Choroid plexus epithelial cell (primary cell): Measurements from ENCODE around the gene POR.

Experiments
- DNase-seq: peaks from one replicate; pipeline ENCODE4 v3.0.0-alpha.2; 2010; ENCODE audit warnings: low read depth
- H3K4me3 ChIP-seq: 2 replicates; pipeline ENCODE4 v1.5.1; 2011; ENCODE audit warnings: low read depth, mild to moderate bottlenecking, control low read depth, low read length, moderate library complexity
- TF ChIP-seq, protein P1 (sequence below): conservative IDR thresholded peaks from 2 replicates; pipeline ENCODE4 v1.5.1; 2011; ENCODE audit warnings: low read depth, mild to moderate bottlenecking, control low read depth, inconsistent platforms, low read length, moderate library complexity

The POR gene

DNA sequence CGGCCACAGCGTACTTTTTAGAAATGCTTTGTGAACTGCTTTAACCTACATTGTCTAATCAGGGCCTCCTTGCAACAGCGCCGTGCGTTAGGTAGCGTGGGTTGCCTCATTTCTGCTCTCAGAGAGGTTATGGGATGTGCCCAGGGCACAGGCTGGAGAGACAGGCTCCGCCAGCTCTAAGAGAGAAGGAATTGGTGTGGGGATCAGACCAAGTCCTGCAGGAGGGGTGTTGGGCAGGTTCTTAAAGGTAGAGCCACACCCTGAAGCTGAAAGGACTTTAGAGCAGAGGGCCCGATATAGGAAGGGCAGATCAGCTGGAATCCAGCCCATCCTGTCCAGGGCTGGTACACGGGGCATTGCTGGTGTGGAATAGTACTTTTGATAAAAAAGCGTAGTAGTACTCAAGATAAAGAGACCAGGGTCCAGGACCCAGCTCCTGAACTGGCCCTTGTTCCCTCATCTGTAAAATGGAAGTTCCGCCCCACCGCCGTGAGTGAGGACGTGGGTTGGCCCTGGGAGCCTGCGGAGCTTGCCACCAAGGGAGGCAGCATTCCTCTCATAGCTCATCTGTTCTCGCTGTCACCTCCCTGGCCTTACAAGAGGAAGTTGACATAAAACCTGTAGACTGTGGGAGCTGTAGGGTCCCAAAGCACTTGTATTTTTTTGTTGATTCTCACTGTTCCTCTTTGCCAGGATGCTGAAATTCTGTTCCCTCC, 42.2 kb downstream of the POR start:
- peak; percentile 67 for DNase-seq
- TF ChIP-seq, protein P1, sequence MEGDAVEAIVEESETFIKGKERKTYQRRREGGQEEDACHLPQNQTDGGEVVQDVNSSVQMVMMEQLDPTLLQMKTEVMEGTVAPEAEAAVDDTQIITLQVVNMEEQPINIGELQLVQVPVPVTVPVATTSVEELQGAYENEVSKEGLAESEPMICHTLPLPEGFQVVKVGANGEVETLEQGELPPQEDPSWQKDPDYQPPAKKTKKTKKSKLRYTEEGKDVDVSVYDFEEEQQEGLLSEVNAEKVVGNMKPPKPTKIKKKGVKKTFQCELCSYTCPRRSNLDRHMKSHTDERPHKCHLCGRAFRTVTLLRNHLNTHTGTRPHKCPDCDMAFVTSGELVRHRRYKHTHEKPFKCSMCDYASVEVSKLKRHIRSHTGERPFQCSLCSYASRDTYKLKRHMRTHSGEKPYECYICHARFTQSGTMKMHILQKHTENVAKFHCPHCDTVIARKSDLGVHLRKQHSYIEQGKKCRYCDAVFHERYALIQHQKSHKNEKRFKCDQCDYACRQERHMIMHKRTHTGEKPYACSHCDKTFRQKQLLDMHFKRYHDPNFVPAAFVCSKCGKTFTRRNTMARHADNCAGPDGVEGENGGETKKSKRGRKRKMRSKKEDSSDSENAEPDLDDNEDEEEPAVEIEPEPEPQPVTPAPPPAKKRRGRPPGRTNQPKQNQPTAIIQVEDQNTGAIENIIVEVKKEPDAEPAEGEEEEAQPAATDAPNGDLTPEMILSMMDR, result no peak
- no peak overlapping the region for H3K4me3 ChIP-seq

- TF ChIP-seq, protein P1, result no peak
- no peak overlapping the region for H3K4me3 ChIP-seq
- peak; percentile 51 for DNase-seq
These were observed 44.0 kb downstream of the POR start for GRCh38 chr7:75958802-75959543.

GRCh38 chr7:75960372-75960771, 45.4 kb downstream of the POR start:
- TF ChIP-seq, protein P1, result no peak
- no peak overlapping the region for H3K4me3 ChIP-seq
- no peak for DNase-seq

GRCh38 chr7:75961218-75961617, 46.3 kb downstream of the POR start:
- H3K4me3 ChIP-seq, result no peak overlapping the region
- DNase-seq, result no peak
- TF ChIP-seq, protein P1, result peak; percentile 32

DNA sequence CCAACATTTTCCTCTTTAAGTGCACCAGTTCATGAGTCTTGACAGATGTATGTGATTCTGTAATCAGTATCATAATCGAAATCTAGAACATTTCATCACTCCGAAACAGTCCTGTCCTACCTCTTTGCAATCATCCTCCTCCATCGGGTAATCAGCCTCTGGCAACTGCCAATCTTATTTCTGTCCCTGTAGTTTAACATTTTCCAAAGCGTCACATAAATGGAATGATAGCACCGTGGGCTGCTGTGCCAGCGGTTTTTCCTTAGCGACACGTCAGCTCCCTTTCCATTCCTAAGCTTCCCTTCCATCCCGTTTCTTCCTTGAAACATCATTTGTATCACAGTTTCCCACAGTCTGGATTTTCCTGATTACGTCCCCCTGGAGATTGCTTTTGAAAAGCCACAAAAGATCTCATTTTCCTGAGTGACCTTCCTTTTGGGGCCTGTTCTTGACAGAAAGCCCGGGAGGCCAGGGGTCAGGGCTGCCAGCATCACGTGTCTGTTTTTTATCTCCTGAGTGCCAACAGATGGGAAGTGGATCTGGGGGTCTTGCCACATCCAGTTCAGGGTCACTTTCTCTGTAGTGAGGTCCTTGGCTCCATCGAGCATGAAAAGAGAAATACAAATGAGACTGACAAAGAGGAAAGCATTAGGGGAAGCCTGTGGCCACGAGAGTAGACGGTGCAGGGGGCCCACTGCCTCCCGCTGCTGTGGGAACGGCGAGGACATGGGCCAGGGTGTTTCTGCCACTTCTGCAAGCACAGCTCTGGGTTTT, 47.8 kb downstream of the POR start:
- TF ChIP-seq, protein P1, result no peak
- no peak overlapping the region for H3K4me3 ChIP-seq
- DNase-seq, result peak; percentile 41

DNA sequence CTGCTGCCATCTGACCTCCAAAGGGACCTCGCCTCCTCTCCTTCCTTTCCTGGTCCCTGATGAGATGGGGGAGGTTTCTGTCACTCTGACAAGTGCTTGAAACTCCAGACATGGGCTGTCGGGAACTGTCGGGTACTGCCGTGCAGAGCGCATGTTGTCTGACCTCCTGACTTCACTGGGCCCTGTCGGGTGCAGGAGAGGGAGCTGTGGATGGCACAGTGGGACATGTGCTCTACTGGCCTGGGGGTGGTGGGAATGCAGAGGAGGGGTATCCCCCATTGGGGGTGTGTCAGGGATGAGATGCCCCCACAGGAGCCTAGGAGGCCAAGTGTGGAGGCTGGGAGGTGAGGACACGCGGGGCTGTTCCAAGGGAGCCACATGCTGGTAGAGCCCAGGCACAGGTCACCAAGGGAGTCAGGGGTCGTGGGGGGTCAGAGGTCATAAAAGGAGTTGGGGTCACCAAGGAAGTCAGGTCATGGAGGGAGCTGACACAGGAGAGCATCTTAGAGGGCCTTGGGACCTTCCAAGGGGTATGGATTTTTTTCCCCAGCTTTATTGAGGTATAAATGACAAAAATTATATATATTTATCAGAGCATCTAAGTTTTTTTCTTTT, 48.5 kb downstream of the POR start:
- TF ChIP-seq, protein P1, result no peak
- DNase-seq, result no peak
- no peak overlapping the region for H3K4me3 ChIP-seq
